HG02759 (cell line): Measurements from ENCODE around the gene SRRM2.

Experiments used
- ATAC-seq: cut with Tn5 transposase; IDR thresholded peaks from one replicate; pipeline ENCODE4 v1.9.1; 2021; ENCODE audit warnings: mild to moderate bottlenecking, moderate library complexity; ENCODE audit not compliant: unreplicated experiment

The SRRM2 gene

GRCh38 chr16:2737895-2738418 is 14.5 kb upstream of the SRRM2 start:
- ATAC-seq: no peak

GRCh38 chr16:2738615-2739014 is 13.8 kb upstream of the SRRM2 start:
- ATAC-seq: no peak

GRCh38 chr16:2739625-2740430 is 12.6 kb upstream of the SRRM2 start:
- ATAC-seq: no peak

- ATAC-seq: no peak
These were observed 12.0 kb upstream of the SRRM2 start for GRCh38 chr16:2740476-2740875.

GRCh38 chr16:2741168-2741567 is 11.3 kb upstream of the SRRM2 start:
- no peak for ATAC-seq

- ATAC-seq: no peak
These were observed 10.0 kb upstream of the SRRM2 start for GRCh38 chr16:2742323-2743006.

GRCh38 chr16:2743007-2743810 is 9.2 kb upstream of the SRRM2 start:
- ATAC-seq: no peak

- ATAC-seq: no peak
These were observed 7.7 kb upstream of the SRRM2 start for GRCh38 chr16:2744711-2745110.

GRCh38 chr16:2745116-2745890 is 7.1 kb upstream of the SRRM2 start:
- ATAC-seq: no peak

- no peak for ATAC-seq
These were observed 6.5 kb upstream of the SRRM2 start for GRCh38 chr16:2745961-2746360.

GRCh38 chr16:2748757-2749455 is 3.5 kb upstream of the SRRM2 start:
- no peak for ATAC-seq

- no peak for ATAC-seq
These were observed 3.0 kb upstream of the SRRM2 start for GRCh38 chr16:2749476-2749875.

- no peak for ATAC-seq
These were observed 2.5 kb upstream of the SRRM2 start for GRCh38 chr16:2749936-2750335.

- peak; percentile 31 for ATAC-seq
These were observed 832 bp upstream of the SRRM2 start for GRCh38 chr16:2751577-2752034.

- ATAC-seq: peak; percentile 40
These were observed 653 bp downstream of the SRRM2 start for GRCh38 chr16:2752850-2753732.

- ATAC-seq: no peak
These were observed 1.2 kb downstream of the SRRM2 start for GRCh38 chr16:2753733-2754020.

- ATAC-seq: no peak
These were observed 2.7 kb downstream of the SRRM2 start for GRCh38 chr16:2755158-2755557.

- no peak for ATAC-seq
These were observed 4.0 kb downstream of the SRRM2 start for GRCh38 chr16:2756288-2757015.
